GM21390 (cell line): ENCODE data around the gene RNF111.
"Not testable (repeated sequence)": the region's sequence is repeated elsewhere in the genome, so short reads cannot be mapped to it uniquely, and the experiment has no call there.

Source experiments
- ATAC-seq: cut with Tn5 transposase; IDR thresholded peaks from one replicate; pipeline ENCODE4 v1.9.1; 2021; ENCODE audit not compliant: unreplicated experiment

RNF111 gene

DNA sequence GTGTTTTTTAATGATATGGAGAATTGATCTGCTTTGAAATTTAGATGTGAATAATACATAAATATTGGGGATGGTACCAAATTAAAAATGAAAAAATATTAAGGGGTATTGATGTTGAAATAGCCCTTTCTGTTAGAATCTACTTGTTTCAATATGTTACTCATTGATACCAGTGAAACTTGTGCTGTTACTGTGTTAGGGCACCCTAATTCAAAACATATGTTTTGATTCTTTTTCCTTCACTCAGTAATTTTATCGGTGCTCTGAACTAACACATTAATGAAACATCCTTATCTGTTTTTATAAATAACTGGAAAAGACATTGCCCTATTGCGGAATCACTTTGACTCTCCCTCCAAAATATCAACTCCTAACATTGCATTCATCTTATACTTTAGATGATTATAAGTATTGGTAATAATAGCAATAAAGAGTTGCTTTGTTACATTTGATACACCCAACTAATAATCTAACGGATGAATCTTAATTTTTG is 65.5 kb downstream of the RNF111 start:
- ATAC-seq: no peak

DNA sequence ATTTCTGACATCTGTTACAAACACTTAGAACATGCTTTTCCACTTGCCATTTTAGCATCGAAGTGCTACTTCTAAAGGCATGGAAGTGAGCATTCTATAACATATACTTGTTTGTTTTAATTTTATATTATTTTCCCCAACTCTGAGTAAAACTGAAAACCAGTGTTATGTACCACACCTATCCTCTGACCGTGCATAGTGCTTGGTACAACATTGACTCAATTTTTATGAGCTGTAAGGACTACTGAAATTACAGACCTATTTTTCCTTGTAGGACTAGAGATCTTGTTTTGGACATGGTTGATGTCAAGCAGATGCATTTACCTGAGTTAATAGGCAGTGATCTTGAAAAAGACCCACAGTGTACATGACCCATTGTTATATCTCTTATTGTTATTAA is 66.0 kb downstream of the RNF111 start:
- ATAC-seq: no peak

DNA sequence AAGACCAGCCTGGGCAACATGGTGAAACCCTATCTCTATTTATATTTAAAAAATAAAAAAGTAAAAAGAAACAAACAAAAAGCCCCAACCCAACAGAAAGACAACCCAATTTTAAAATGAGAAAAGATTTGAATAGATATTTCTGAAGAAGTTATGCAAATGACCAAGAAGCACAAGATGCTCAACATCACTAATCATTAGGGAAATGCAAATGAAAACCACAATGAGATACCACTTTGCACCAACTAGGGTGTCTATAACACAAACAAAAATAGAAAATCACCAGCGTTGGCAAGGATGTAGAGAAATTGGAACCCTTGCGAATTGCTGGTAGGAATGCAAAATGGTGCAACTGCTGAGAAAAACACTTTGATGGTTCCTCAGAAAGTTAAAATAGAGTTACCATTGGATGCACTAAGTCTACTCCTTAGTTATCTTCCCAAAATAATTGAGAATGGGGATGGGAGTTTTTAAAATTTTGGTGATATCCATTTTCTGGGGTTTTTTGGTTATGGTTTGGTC is 71.7 kb downstream of the RNF111 start:
- no peak for ATAC-seq

DNA sequence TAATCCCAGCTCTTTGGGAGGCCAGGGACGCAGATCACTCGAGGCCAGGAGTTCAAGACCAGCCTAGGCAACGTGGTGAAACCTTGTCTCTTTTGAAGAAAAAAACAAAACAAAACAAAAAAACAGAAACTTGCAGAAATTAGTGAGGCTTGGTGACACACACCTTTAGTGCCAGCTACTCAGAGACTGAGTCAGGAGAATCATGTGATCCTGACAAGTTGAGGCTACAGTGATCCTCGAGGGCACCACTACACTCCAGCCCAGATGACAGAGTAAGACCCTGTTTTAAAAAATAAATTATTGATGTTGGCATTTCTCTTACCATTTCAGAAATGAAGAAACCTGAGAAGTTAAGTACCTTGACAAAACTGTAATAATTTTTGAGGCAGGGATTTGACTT is 72.9 kb downstream of the RNF111 start:
- no peak for ATAC-seq

DNA sequence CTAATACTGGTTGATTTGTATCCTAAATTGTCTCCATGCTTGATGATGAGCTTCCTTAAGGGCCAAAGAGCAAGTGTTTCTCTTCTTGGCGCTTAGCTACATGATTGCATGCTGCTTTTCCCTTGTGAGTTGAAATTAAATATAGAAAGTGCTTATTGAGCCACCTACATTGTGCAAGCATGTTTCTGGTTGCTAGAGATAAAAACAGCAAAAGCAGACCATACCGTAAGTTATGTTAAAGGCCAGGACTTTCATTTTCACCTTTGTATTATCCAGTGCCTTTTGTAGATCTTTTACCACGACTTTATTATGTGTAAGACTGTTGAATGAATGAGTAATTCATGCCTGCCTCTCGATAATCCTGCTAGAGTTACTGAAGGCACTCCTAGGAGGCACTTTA is 75.6 kb downstream of the RNF111 start:
- no peak for ATAC-seq

DNA sequence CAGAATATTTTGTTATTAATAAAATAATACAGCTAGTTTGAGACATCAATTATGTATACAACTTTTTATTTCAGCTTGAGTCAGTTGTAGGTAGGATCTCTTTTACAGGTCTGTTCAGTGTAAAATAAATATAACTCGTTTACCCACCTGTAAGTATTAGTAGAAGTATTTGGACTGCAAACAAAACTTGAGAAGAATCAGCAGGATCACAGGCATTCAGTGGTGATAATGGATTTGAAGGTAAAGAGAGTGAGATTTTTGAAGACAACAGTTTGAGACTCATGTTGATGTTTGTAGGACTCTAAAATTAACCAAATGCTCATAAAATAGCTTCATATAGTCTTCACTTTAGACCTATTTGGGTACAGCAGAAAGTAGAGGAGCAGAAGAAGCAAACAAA is 82.0 kb downstream of the RNF111 start:
- no peak for ATAC-seq

DNA sequence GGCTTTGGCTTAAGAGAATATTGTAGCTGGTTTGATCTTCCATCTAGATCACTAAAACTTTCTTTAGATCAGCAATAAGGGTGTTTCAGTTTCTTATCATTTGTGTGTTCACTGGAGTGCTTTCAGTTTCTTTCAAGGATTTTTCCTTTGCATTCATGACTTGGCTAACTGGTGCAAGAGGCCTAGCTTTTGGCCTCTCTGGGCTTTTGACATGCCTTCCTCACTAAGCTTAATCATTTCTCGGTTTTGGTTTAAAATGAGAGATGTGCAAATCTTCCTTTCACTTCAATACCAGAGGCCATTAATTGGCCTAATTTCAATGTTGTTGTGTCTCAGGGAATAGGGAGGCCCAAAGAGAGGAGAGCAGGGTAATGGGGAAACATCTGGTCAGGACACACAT is 87.1 kb downstream of the RNF111 start:
- no peak for ATAC-seq

DNA sequence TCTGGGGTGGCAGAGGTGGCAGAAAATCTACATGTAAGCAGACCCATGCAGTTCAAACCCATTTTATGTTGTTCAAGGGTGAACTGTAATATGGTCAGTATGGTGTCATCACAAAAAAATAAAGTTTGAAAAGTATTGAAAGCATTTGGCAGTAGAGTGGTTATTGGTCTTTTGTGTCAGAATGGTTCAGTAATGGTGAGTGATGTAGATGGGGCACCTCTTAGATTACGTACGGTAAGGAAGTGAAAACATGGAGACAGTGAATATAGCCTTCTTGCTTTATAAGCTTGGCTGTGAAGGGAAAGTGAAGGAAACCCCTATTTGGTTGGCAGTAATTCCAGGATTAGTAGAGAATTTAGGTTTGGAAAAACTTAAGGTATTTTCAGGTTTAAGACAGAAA is 100.3 kb downstream of the RNF111 start:
- ATAC-seq: no peak

DNA sequence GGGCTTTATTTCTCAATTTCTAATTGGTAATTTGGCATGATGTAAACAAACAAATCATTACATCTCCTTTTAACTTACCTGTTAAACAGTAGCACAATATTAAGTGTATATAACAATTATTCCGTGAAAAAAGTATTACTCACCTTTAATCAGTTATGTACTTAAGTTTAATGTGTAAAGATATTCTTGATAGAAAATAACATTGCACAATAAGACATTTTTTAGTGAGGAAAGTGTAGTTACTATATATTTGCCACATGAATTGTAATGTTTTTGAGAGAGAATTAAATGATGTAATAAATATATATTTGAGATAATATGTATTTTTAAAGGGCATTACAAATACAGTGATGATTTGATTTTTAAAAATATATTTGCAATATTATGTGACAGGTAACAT is 106.6 kb downstream of the RNF111 start:
- ATAC-seq: no peak

DNA sequence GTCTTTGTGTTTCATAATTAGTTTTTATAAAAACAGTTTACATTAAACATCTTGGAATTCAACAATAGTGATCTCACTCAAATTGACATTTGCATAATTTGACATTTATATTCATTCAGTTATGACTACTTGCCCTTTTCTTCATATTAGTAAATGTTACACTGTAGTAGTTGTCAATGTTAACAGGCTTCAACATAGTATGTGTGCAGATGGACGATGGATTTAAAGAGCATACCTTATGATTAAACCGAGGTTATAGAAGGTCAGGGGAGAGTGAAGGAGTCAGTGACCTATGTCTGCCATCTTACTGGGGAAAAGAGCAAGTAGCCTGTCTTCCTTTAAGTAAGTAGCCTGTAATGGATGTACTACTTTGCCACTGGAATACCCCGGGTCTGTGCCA is 109.0 kb downstream of the RNF111 start:
- no peak for ATAC-seq

DNA sequence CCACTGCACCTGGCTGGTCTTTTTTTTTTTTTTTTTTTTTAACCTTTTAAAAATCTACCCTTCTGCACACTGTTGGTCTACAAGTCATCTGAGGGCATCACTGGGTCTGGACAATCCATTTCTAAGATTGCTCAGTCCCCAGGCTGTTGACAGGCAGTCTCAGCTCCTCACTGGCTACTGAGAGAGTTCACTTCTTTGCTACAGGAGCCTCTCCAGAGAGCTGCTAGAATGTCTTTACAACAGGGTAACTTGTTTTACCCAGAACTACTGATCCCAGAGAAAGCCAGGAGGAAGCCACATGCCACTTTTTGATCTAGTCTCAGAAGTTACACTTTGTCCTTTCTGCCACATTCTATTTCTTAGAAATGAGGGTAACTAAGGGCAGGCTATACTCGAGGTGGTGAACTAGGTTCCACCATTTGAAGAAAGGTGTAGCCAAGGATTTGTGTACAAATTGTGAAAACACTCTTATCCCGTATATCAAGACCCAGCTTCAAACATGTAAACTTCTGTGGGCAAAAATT is 111.8 kb downstream of the RNF111 start:
- ATAC-seq: no peak

DNA sequence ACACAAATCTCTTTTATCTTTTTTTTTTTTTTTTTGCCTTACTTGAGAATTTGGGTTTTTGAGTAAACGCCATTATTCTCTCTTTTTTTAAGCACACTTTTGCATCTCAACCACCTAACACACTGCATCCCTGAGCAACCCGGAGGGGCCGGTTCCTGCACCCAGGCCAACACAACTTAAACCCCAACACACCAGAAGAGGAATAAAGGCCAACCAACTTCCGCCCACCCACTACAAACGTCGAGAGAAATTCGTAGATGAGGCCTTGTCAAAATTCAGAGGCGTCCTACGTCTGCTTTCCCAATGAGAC is 117.1 kb downstream of the RNF111 start:
- peak; percentile 39 for ATAC-seq

DNA sequence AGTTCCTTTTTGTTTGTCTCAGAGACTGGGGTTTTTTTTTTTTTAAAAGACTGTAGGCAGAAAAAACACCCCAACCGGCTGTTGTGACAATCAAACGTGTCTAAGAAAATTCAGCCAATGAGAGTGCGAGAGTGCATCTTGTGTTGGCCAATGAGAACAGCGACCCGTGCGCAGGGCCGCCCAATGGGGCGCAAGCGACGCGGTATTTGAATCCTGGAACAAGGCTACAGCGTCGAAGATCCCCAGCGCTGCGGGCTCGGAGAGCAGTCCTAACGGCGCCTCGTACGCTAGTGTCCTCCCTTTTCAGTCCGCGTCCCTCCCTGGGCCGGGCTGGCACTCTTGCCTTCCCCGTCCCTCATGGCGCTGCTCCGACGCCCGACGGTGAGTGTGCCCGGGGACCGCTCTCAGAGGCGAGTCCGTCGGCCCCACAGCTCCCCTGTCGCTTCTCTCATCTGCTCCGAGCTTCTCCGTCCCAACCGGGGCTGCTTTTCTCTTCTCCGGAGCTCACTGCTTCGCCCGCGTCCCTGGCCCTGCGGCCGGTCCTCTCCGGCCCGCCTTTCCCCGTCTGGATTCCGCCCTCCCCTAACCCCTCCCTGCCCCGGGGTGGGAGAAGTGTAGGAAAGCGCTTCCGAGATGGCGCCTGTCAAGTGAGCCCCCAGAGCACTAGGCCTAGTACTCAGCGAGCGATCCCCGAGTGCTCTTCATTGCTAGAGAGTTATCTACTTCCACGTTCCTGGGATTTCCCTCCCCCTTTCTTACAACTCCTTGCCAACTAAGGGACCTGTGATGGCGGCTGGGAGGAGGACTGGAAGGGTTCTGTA is 117.7 kb downstream of the RNF111 start, which contains the start of gene CCNB2:
Gene CCNB2 (plus strand): TSS at position 235 of the 821 bp plus-strand sequence. CDS start 123 bp downstream, at position 358.
- ATAC-seq: peak; percentile 96

DNA sequence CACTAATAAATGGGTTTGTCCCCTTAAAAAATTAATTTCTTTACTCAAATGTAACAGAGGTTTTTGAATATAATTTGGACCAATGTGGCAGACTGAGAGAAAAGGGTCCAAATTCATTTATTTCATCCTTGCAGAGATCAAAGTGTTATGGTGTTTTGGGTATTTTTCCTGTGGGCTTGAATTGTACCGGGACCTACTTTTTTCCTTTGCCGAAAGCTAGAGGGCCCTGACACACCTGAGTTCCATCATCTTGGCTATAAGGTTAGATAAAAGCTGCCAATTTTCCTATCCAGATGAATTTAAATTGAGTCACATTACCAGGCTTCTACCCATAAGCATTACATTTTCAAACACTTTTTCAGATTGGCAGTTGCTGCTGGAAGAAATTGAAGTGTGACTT is 118.4 kb downstream of the RNF111 start:
- no peak for ATAC-seq

DNA sequence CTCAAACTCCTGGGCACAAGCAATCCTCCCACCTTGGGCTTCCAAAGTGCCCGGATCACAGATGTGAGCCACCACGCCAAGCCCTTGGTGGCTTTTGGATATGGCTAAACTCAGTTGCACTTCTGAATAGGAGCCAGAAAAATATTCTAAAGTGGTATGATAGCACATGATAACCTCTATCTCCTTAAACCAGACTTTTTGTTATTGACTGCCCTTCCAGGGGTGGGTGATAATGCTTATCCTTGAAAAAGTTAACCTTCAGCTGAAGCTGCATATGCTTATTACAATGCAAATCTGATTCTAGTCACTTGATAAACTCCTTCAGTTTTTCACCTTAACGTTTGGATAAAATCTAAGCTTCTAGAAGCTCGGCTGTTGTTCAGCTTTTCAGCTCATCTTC is 123.8 kb downstream of the RNF111 start:
- ATAC-seq: no peak

DNA sequence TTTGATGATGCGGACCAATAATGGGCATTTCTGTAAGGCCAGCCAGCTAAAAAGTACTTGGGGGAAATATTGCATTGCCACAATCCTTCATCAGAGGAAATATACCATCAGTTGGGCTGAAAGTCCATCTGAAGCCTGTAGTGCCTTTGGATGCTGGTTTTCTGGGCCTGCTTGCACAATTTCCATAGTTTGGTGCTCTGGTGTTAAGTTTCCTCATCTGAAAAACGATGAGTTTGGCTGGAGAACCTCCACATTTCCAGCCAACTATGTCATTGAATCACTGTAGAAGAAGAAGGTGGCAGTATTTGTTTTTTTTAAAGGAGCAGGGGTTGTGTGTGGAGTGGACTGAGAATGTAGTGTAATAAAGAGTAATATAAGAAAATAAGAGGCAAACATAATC is 127.6 kb downstream of the RNF111 start:
- ATAC-seq: no peak

DNA sequence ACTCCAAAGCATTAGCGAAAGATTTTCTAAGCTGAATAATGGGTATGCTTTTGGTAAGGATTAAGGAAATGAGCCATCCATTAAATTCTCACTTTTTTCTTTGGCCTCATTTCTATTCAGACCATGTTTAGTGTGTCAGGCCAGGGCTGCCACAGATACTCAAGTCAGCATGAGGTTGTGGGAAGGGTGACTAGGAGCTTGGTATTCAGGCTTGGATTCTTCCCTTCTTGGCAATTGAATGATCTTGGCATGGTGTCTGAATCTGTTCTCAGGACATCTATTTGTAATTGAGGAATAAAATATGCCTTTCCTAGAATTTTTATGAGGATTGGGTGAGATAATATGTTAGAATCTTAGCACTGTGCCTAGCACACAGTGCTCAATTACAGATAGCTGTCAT is 128.7 kb downstream of the RNF111 start:
- ATAC-seq: no peak

DNA sequence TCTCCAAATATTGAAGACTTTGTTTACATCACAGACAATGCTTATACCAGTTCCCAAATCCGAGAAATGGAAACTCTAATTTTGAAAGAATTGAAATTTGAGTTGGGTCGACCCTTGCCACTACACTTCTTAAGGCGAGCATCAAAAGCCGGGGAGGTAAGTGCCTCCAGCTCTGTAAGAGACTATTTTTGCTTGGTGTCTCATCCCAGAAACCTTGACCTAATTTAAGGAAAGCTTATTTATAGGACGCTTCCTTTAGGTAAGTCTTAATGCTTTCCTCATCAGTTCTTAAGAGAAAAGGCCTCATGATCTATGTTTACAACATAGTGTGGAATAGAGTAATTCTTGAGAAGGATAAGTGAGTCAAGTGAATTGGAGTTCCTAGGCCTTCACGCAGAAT is 129.3 kb downstream of the RNF111 start:
- no peak for ATAC-seq

DNA sequence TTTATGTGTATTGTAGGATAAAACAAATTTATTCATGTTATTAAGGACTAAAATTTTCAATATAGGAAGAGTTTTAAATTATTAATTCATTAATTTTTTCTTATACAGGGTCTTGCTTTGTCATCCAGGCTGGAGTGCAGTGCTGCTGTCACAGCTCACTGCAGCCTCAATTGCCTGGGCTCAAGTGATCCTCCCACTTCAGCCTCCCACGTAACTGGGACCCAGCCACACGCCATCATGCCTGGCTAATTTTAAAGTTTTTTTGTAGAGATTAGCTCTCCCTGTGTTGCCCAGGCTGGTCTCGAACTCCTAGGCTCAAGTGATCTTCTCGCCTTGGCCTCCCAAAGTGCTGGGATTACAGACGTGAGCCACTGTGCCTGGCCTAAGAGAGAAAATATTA is 132.2 kb downstream of the RNF111 start:
- ATAC-seq: no peak

DNA sequence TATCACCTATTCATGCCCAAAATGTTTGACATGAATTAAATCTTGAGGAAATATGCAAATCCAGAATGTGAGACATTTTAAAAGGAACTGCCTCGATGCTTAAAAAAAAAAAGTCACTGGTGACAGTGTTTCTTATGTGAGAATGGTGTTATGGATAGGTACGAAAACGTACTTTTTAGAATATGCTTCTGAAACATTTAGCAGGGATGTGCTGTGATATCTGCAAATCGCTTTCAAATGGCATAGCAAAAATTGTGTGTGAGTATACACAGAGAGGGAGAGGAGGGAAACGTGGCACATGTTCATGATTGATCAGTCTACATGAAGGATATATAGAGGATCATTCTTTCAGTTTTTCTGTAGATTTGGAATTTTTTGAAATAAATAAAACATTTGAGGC is 133.5 kb downstream of the RNF111 start:
- ATAC-seq: no peak

DNA sequence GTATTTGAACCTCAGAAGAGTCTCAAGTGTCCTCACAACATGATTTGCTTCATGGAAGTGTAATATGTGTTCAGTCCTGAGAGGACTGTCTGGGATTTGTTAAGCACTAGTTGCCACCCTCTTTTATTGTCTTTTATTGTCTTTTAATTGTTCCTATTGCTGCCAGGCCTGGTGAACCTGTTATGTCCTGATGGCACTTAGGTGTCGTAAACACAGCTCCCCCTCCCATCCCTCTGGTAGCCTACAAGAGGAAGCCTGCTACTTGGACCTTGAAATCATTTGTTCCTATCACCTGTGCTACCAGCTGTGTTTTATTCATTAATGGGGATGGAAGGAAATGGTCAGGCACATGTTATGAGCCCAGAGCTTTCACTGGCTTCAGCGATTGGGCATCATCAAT is 136.8 kb downstream of the RNF111 start:
- no peak for ATAC-seq

DNA sequence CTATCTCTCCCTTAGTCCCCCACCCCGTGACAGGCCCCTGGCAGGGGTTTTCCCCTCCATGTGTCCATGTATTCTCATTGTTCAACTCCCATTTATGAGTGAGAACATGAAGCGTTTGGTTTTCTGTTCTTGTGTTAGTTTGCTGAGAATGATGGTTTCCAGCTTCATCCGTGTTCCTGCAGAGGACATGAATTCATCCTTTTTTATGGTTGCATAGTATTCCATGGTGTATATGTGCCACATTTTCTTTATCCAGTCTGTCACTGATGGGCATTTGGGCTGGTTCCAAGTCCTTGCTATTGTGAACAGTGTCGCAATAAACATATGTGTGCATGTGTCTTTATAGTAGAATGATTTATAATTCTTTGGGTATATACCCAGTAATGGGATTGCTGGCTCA is 138.2 kb downstream of the RNF111 start:
- ATAC-seq: not testable (repeated sequence)

DNA sequence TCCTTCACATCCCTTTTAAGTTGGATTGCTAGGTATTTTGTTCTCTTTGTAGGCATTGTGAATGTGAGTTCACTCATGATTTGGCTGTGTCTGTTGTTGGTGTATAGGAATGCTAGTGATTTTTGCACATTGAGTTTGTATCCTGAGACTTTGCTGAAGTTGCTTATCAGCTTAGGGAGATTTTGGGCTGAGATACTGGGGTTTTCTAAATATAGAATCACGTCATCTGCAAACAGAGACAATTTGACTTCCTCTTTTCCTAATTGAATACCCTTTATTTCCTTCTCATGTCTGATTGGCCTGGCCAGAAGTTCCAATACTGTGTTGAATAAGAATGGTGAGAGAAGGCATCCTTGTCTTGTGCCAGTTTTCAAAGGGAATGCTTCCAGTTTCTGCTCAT is 139.8 kb downstream of the RNF111 start:
- not testable (repeated sequence) for ATAC-seq
